ENCODE data around the gene DNAH10. TPM values are rescaled to one million over a fixed set of nuclear protein-coding genes. Genes with fewer than 3 reads are reported as not detected.

The DNAH10 gene
- polyA plus RNA-seq, 2 donors: 0.01 TPM; not detected in 1

DNA sequence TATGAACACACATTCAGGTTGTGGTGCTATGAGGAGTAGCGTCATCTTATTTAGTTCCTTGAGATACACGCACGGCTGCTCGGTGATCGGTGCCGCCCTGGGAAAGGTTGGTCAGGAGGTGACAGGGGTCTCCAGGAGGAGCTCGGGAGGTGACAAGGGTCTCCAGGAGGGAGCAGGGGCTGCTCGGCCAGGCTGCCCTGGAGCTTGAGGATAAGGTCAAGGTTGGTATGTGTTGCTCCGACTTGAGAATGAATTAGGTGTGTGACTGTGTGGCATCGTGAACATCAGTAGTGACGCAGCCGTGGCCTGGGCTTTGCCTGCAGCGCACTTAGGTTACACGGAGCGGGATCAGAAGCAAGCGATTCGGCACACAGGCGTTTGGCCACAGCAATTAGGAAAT lies 174.4 kb downstream of the DNAH10 start:
- H3K36me3 ChIP-seq (ENCODE audit: control insufficient read depth in 2 of 2, insufficient read depth in 2 of 2, low read length in 1 of 2): peaks cover 0 to 19% of the 10 kb centered on the region in 2 donors
- WGBS, 2 donors: 93 to 94% methylated on average over 18 of the region's 18 CpGs

DNA sequence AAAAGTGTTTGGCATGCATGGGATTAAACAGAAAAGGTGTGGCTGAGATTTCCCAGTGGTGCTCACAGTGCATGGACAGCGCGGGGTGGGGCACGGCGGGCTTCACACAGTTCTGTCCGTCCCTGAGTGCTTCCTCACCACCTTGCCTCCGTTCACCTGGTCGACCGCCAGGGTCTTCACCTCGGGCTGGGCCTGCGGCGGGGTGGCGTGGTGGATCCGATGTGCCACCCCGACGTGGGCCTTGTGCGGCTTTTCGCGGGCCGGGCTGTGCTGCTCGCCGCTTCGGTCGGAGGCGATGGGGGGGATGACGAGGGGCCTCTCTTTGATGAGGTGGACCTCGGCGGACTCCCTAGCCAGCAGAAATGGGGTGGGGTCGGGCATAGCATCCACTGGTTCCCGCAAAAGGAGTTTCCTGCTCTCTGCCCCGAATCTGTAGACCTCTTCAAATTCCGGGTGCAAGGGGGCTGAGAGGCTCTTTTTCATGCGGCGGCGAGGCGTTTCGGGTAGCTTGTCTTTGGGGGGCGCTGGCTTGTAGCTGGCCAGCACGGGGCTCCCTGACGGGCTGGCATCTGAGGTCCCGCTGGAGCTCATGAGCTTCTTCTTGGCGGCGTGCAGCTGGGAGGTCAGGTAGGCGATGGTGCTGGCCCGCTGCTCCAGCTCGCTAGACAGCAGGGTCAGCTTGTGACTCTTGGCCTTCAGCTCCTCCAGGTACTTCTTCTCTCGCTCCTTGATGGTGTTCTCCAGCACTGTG lies 175.0 kb downstream of the DNAH10 start:
- Histone ChIP-seq H3K9me3 (ENCODE audit: control insufficient read depth in 2 of 2, insufficient read depth in 1 of 2, low read depth in 1 of 2, low read length in 1 of 2) (no peaks in the 10 kb centered on the region), H3K27me3 (ENCODE audit: control insufficient read depth in 1 of 2, insufficient read depth in 2 of 2, low read length in 2 of 2) (no peaks in the 10 kb centered on the region), H3K4me1 (ENCODE audit: control insufficient read depth in 2 of 2, insufficient read depth in 2 of 2, low read length in 1 of 2) (peaks cover 0 to 2% of the 10 kb centered on the region in 2 donors), H3K4me3 (ENCODE audit: low read depth in 1 of 2, low read length in 2 of 2) (no peak overlapping the region), H3K36me3 (ENCODE audit: control insufficient read depth in 2 of 2, insufficient read depth in 2 of 2, low read length in 1 of 2) (peaks cover 0 to 23% of the 10 kb centered on the region in 2 donors), H3K27ac (ENCODE audit: low read depth in 2 of 2, low read length in 1 of 2) (no peak overlapping the region)
- 93 to 96% methylated on average over 46 of the region's 46 CpGs for WGBS, 2 donors

More for the DNA sequence above, 174.4 kb downstream of the DNAH10 start:
- Histone ChIP-seq H3K4me1 (ENCODE audit: control insufficient read depth in 2 of 2, insufficient read depth in 2 of 2, low read length in 1 of 2) (peaks cover 0 to 2% of the 10 kb centered on the region in 2 donors), H3K27ac (ENCODE audit: low read depth in 2 of 2, low read length in 1 of 2) (no peak overlapping the region), H3K4me3 (ENCODE audit: low read depth in 1 of 2, low read length in 2 of 2) (no peak overlapping the region), H3K9me3 (ENCODE audit: control insufficient read depth in 2 of 2, insufficient read depth in 1 of 2, low read depth in 1 of 2, low read length in 1 of 2) (no peaks in the 10 kb centered on the region), H3K27me3 (ENCODE audit: control insufficient read depth in 1 of 2, insufficient read depth in 2 of 2, low read length in 2 of 2) (no peaks in the 10 kb centered on the region)

DNA sequence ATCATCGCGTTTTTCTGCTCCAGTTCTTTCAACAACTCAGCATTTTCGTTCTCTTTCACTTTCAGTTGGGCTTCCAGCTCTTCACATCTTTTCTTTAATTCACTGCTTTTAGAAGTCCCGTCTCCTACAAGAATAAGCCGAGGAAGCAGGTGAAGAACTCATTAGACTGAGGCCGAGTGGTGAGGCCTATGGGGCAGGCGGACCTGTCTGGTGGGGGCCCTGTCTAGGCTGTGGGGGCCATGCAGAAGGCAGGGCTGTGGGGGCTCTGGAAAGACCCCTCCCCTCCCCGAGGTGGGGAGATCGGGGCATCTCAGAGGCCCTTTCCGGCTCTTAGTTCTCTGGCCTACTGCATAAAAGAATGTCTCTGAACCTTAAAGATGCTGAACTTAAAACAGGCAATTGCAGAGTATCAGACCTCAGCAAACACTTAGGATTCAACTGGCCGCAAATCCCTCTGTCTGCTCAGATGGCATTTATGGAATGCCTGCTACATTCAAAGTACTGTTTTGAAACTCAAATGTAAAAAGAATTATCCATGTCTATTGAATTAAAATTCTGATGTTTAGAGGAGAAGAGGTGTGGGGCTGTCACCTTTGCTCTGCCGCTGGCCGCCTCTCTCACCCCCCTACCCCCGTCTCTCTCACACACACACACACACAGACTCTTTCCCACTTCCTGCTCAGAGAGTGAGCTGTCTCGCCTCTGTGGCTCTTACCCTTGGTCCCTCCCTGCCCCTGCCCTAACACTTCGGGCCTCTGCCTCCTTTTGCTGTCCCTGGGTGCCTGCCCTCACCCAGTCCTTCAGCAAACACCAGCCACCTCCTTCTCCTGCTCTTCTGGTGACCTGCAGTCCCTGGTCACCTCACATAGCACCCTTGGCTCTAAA lies 175.8 kb downstream of the DNAH10 start:
- Histone ChIP-seq H3K4me3 (ENCODE audit: low read depth in 1 of 2, low read length in 2 of 2) (no peak overlapping the region), H3K27ac (ENCODE audit: low read depth in 2 of 2, low read length in 1 of 2) (no peak overlapping the region), H3K27me3 (ENCODE audit: control insufficient read depth in 1 of 2, insufficient read depth in 2 of 2, low read length in 2 of 2) (no peaks in the 10 kb centered on the region), H3K9me3 (ENCODE audit: control insufficient read depth in 2 of 2, insufficient read depth in 1 of 2, low read depth in 1 of 2, low read length in 1 of 2) (no peaks in the 10 kb centered on the region), H3K4me1 (ENCODE audit: control insufficient read depth in 2 of 2, insufficient read depth in 2 of 2, low read length in 1 of 2) (peaks cover 0 to 2% of the 10 kb centered on the region in 2 donors), H3K36me3 (ENCODE audit: control insufficient read depth in 2 of 2, insufficient read depth in 2 of 2, low read length in 1 of 2) (peaks cover 0 to 24% of the 10 kb centered on the region in 2 donors)
- WGBS, 2 donors: 78 to 82% methylated on average over 16 of the region's 16 CpGs

DNA sequence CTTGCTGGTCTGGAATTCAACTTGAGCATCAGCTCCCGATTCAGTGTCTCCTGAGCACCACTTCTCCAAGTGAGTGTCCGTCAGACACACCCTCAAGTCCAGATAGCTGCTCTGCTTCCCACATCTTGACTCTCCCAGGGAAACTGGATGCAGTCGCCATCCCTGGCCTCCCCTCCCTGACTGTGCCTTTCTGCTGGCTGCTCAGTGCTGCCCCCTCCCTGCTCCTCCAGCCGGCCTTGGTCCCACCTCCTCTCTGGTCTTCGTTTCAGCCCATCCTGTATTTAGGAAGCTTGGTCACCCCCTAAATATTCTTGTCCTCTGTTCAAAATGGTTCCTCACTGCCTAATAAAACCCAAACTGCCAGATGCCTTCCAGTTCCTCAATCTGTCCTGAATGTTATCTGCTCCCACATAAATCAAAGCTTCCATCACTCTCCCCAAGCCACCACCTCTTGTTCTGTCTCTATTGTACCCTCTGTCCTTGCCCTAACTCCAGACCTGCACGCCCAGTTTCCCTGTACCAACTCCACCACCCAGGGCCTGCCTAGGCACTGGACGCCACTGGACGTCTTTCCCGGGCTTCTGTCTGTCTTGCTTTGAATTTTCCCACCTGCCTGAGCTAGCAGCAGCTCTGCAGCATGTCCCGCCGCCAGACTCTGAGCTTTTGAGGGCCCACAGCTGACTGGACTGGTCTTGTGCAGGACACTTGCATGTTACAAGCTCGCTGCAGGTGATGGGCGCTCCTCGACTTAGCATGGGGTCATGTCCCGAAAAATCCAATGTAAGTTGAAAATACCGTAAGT lies 176.8 kb downstream of the DNAH10 start:
- peaks cover 0 to 2% of the 10 kb centered on the region in 2 donors for H3K4me1 ChIP-seq (ENCODE audit: control insufficient read depth in 2 of 2, insufficient read depth in 2 of 2, low read length in 1 of 2)
- H3K4me3 ChIP-seq (ENCODE audit: low read depth in 1 of 2, low read length in 2 of 2): no peak overlapping the region
- H3K27me3 ChIP-seq (ENCODE audit: control insufficient read depth in 1 of 2, insufficient read depth in 2 of 2, low read length in 2 of 2): no peaks in the 10 kb centered on the region
- no peaks in the 10 kb centered on the region for H3K9me3 ChIP-seq (ENCODE audit: control insufficient read depth in 2 of 2, insufficient read depth in 1 of 2, low read depth in 1 of 2, low read length in 1 of 2)
- peaks cover 0 to 26% of the 10 kb centered on the region in 2 donors for H3K36me3 ChIP-seq (ENCODE audit: control insufficient read depth in 2 of 2, insufficient read depth in 2 of 2, low read length in 1 of 2)
- WGBS, 2 donors: 88 to 90% methylated on average over 16 of the region's 16 CpGs
- no peak overlapping the region for H3K27ac ChIP-seq (ENCODE audit: low read depth in 2 of 2, low read length in 1 of 2)

DNA sequence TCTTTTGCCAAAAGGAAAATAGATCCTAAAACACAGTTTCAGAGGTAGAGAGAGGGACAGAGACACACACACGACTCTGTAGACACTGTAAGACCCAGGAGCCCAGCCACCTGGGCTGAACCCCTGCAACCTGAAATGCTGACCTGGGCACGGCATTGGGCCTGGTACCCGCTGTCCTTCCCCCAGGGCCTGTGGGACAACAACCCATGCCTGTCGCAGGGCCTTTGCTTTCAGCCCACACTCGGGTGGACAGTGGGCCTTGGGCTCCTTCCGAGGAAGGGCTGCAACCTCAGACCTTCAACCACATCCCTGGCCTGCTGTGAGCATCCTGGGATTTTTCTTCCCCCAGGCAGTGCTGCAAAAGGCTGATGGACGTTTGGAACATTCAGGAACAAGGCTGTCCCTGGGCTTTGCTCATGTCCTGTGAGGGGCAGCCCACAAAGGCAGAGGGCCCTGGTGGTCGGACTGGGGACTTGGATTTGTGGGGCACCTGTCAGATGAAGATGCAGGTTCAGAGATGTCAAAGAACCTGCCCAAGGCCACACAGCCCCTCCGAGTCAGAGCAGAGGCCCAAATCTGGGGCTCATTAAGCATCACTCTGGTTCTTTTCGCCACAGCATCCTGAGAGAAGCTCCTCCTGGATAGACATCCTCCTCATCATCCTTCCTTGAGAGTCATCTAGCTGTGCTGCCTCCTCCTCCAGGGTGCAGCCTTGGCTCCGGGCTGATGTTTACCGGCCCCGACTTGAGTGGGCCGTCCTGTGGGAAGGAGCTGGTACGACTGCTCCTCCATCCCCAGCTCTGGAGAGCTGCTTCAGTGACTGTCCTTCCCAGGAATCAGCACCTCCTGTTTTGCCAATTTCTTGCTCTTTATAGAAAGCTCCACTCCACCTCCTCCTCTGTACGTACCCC lies 177.9 kb downstream of the DNAH10 start:
- H3K4me1 ChIP-seq (ENCODE audit: control insufficient read depth in 2 of 2, insufficient read depth in 2 of 2, low read length in 1 of 2): peaks cover 0 to 2% of the 10 kb centered on the region in 2 donors
- peaks cover 0 to 26% of the 10 kb centered on the region in 2 donors for H3K36me3 ChIP-seq (ENCODE audit: control insufficient read depth in 2 of 2, insufficient read depth in 2 of 2, low read length in 1 of 2)
- no peaks in the 10 kb centered on the region for H3K27me3 ChIP-seq (ENCODE audit: control insufficient read depth in 1 of 2, insufficient read depth in 2 of 2, low read length in 2 of 2)
- 90% methylated on average over 16 of the region's 16 CpGs for WGBS, 2 donors
- no peaks in the 10 kb centered on the region for H3K9me3 ChIP-seq (ENCODE audit: control insufficient read depth in 2 of 2, insufficient read depth in 1 of 2, low read depth in 1 of 2, low read length in 1 of 2)
- no peak overlapping the region for H3K4me3 ChIP-seq (ENCODE audit: low read depth in 1 of 2, low read length in 2 of 2)
- H3K27ac ChIP-seq (ENCODE audit: low read depth in 2 of 2, low read length in 1 of 2): no peak overlapping the region

DNA sequence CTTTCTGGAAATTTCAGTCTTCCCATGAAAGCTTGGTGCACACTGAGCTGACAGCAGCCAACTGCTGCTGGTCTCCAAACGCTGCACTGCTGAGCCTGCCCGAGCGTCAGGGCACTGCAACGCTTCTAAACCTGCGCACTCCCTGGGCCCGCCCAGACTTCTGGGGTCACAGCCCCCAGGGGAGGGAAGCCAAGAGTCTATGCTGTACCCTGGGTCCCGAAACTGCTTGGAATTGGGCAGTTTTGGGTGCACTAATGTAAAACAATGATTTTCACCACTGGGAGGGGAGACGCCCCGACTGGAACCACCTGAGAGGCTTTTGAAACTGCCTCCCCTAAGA lies 178.5 kb downstream of the DNAH10 start:
- peaks cover 0 to 26% of the 10 kb centered on the region in 2 donors for H3K36me3 ChIP-seq (ENCODE audit: control insufficient read depth in 2 of 2, insufficient read depth in 2 of 2, low read length in 1 of 2)
- H3K9me3 ChIP-seq (ENCODE audit: control insufficient read depth in 2 of 2, insufficient read depth in 1 of 2, low read depth in 1 of 2, low read length in 1 of 2): no peaks in the 10 kb centered on the region
- no peak overlapping the region for H3K4me3 ChIP-seq (ENCODE audit: low read depth in 1 of 2, low read length in 2 of 2)
- H3K27me3 ChIP-seq (ENCODE audit: control insufficient read depth in 1 of 2, insufficient read depth in 2 of 2, low read length in 2 of 2): no peaks in the 10 kb centered on the region
- H3K4me1 ChIP-seq (ENCODE audit: control insufficient read depth in 2 of 2, insufficient read depth in 2 of 2, low read length in 1 of 2): peaks cover 0 to 2% of the 10 kb centered on the region in 2 donors
- 96% methylated on average over 9 of the region's 9 CpGs for WGBS, 2 donors
- no peak overlapping the region for H3K27ac ChIP-seq (ENCODE audit: low read depth in 2 of 2, low read length in 1 of 2)

DNA sequence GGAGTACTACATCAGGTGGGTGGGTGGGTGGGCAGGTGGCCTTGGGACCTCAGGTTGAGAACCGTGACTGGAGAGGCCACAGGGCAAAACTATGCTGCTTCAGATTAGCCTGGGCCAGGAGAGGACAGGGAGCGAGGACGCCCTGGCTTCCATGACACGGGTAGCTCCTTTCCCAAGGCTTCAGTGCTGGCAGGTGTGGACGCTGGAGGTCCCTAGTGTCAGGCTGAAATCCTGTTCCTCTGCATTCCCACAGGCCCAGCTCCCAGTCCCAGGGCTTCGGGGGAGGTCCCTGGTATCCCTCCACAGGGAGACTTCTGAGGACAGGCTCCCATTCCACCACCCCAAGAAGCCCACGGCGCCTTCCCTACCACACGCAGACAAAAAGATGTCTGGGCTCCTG lies 178.9 kb downstream of the DNAH10 start:
- no peak overlapping the region for H3K4me3 ChIP-seq (ENCODE audit: low read depth in 1 of 2, low read length in 2 of 2)
- H3K27me3 ChIP-seq (ENCODE audit: control insufficient read depth in 1 of 2, insufficient read depth in 2 of 2, low read length in 2 of 2): no peaks in the 10 kb centered on the region
- WGBS, 2 donors: 94 to 96% methylated on average over 9 of the region's 9 CpGs
- H3K27ac ChIP-seq (ENCODE audit: low read depth in 2 of 2, low read length in 1 of 2): no peak overlapping the region
- no peaks in the 10 kb centered on the region for H3K9me3 ChIP-seq (ENCODE audit: control insufficient read depth in 2 of 2, insufficient read depth in 1 of 2, low read depth in 1 of 2, low read length in 1 of 2)
- H3K4me1 ChIP-seq (ENCODE audit: control insufficient read depth in 2 of 2, insufficient read depth in 2 of 2, low read length in 1 of 2): peaks cover 0 to 2% of the 10 kb centered on the region in 2 donors
- peaks cover 0 to 24% of the 10 kb centered on the region in 2 donors for H3K36me3 ChIP-seq (ENCODE audit: control insufficient read depth in 2 of 2, insufficient read depth in 2 of 2, low read length in 1 of 2)

DNA sequence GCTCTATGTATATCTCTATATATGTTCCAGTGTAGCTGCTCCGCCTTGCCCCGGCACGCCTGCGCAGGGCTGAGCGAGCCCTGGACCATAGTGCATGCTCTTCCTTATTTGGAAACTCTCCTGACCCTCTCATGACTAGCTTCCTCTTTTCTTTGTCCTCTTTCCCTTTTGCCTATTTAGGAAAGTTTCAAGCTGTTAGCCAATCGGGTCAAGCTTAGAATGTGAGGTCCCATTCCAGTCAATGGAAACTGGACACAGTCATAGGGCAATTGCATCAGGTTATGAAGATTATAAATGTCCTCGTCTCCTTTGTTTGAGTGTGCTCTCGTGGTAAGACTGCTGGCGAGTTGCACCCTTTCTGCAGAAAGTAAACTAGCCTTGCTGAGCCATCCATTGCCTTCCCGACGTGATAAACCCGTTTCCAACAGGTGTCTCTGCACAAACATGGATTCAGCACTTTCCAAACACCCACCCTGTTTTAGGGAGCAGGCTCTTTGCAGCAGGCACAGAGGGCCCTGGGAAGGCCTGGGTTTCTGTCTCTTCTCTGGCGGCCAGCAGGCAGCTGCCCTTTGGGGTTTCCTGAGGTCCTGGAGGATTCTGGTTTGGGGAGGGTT lies 179.6 kb downstream of the DNAH10 start:
- Histone ChIP-seq H3K4me1 (ENCODE audit: control insufficient read depth in 2 of 2, insufficient read depth in 2 of 2, low read length in 1 of 2) (peaks cover 0 to 2% of the 10 kb centered on the region in 2 donors), H3K27me3 (ENCODE audit: control insufficient read depth in 1 of 2, insufficient read depth in 2 of 2, low read length in 2 of 2) (no peaks in the 10 kb centered on the region), H3K9me3 (ENCODE audit: control insufficient read depth in 2 of 2, insufficient read depth in 1 of 2, low read depth in 1 of 2, low read length in 1 of 2) (no peaks in the 10 kb centered on the region), H3K27ac (ENCODE audit: low read depth in 2 of 2, low read length in 1 of 2) (no peak overlapping the region), H3K36me3 (ENCODE audit: control insufficient read depth in 2 of 2, insufficient read depth in 2 of 2, low read length in 1 of 2) (peaks cover 0 to 19% of the 10 kb centered on the region in 2 donors), H3K4me3 (ENCODE audit: low read depth in 1 of 2, low read length in 2 of 2) (no peak overlapping the region)
- 91 to 93% methylated on average over 13 of the region's 13 CpGs for WGBS, 2 donors

Measured in esophagus (tissue), 2 donors.